Neutrophil (primary cell): Measurements from ENCODE around the gene THSD8.
A peak's percentile ranks its signal among the peaks of the same experiment; 100 is the strongest.

Experiments used
- H3K27ac ChIP-seq: fragments of 200-600 bp; sonication (generic); 2 replicates; pipeline ENCODE4 v1.5.1; 2016; ENCODE audit warnings: mild to moderate bottlenecking, moderate library complexity
- H3K27me3 ChIP-seq: fragments of 200-600 bp; sonication (generic); 2 replicates; pipeline ENCODE4 v1.6.0; 2016; ENCODE audit warnings: mild to moderate bottlenecking
- H3K36me3 ChIP-seq: fragments of 200-600 bp; sonication (generic); 2 replicates; pipeline ENCODE4 v1.5.1; 2017
- H3K4me1 ChIP-seq, 2 experiments: fragments of 200-600 bp in 1 of 2; sonication (generic) in 1 of 2; 1 replicate in 1 of 2; 2 replicates in 1 of 2; pipeline versions ENCODE4 v1.5.1 to v1.6.1; 2013 to 2016; ENCODE audit warnings: low read depth in 1 of 2, low read length in 1 of 2, mild to moderate bottlenecking in 1 of 2, moderate library complexity in 1 of 2; ENCODE audit not compliant: control insufficient read depth in 1 of 2, insufficient read depth in 1 of 2
- H3K4me3 ChIP-seq, 2 experiments: fragments of 200-600 bp in 1 of 2; sonication (generic) in 1 of 2; 1 replicate in 1 of 2; 2 replicates in 1 of 2; pipeline ENCODE4 v1.5.1; 2013 to 2016; ENCODE audit warnings: low read depth in 1 of 2, low read length in 1 of 2, mild to moderate bottlenecking in 1 of 2, moderate library complexity in 1 of 2
- H3K9me3 ChIP-seq: fragments of 200-600 bp; sonication (generic); 2 replicates; pipeline ENCODE4 v1.5.1; 2016
- CTCF ChIP-seq: fragments of 200-600 bp; sonication (generic); IDR thresholded peaks from 2 replicates; pipeline ENCODE4 v1.5.1; 2016; ENCODE audit warnings: antibody characterized with exemption

THSD8 gene

DNA sequence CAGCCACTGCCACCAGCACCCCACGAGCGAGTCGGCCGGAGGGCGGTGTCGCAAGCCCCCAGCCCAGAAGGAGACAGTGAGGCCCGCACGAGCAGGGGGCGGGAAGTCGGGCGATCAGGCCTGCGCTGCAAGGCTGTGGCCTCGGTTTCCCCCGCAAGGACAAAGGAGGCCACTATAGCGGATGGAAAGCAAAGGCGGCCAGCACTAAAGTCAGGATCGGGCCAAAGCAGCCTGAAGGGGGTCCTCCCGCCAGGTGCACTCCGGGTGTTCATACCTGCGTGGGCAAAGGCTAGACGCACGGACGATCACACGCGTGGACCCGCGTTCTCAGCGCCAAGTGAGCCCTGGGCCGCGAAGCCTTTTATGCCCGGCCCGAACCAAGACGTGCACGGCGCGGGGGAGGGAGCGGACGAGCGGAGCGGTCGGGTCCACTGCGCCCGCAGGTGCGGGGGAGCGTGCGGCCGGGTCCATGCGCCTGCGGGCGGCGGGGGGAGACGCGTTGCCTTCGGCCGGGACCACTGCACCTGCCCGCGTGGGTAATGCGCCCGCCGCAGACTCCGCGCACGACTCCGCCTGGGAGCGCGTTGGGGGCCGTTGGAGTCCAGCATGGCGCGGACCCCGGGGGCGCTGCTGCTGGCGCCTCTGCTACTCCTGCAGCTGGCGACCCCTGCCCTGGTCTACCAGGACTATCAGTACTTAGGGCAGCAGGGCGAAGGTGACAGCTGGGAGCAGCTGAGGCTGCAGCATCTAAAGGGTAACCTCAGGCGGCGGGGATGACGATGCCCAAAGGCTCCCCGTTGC, at the start of gene THSD8, which contains the start of gene PRDX2:
THSD8 (plus strand) TSS at position 604 of the 801 bp plus-strand sequence; CDS start at position 607, 3 bp downstream.
PRDX2 (minus strand) TSS at position 335 of the 801 bp plus-strand sequence. CDS start 539 bp downstream, outside the sequence.
- no peak within 1 kb of the TSS for H3K27ac ChIP-seq
- peaks cover 49% of the 10 kb centered on the region for H3K27me3 ChIP-seq
- TF ChIP-seq CTCF = no peak
- peak within 1 kb of the TSS; percentile 29 to 48 for H3K4me3 ChIP-seq
- H3K9me3 ChIP-seq = no peaks in the 10 kb centered on the region
- H3K4me1 ChIP-seq = peaks cover 23 to 25% of the 10 kb centered on the region in 2 experiments
- H3K36me3 ChIP-seq = no peaks in the 10 kb centered on the region

DNA sequence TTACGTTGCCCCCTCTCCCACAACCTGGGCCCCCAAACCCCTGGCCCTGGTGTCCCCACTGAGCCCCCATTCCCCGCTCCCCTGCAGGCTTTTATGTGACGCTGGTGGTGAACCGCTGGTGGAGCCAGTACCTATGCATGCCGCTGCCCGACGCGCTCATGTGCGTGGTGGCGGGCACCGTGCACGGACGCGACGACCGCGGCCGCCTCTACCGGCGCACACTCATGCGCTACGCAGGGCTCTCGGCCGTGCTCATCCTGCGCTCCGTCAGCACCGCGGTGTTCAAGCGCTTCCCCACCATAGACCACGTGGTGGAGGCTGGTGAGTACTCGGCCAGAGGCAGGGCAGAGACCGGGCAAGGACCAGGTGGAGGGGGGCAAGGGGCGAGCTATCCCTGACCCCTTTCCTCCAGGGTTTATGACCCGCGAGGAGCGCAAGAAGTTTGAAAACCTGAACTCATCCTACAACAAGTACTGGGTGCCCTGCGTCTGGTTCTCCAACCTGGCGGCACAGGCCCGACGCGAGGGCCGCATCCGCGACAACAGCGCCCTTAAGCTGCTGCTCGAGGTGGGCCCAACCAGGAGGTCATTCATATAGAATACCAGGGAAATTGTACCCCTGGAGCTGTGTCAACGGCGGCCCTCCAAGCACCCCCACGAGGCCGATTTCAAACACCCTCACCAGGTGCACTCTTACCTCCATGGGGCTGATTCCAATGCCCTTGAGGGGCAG, 47.2 kb upstream of the THSD8 start:
- TF ChIP-seq CTCF = no peak
- H3K36me3 ChIP-seq = no peaks in the 10 kb centered on the region
- H3K27ac ChIP-seq = no peak overlapping the region
- H3K4me3 ChIP-seq = no peak overlapping the region
- H3K9me3 ChIP-seq = no peaks in the 10 kb centered on the region
- peaks cover 3 to 8% of the 10 kb centered on the region in 2 experiments for H3K4me1 ChIP-seq
- H3K27me3 ChIP-seq = peaks cover 82% of the 10 kb centered on the region

- H3K27ac ChIP-seq = no peak overlapping the region
- no peaks in the 10 kb centered on the region for H3K9me3 ChIP-seq
- H3K36me3 ChIP-seq = no peaks in the 10 kb centered on the region
- peaks cover 3 to 8% of the 10 kb centered on the region in 2 experiments for H3K4me1 ChIP-seq
- TF ChIP-seq CTCF = no peak
- no peak overlapping the region for H3K4me3 ChIP-seq
- peaks cover 65% of the 10 kb centered on the region for H3K27me3 ChIP-seq
Measured at GRCh38 chr19:12756150-12756883, 45.6 kb upstream of the THSD8 start.

DNA sequence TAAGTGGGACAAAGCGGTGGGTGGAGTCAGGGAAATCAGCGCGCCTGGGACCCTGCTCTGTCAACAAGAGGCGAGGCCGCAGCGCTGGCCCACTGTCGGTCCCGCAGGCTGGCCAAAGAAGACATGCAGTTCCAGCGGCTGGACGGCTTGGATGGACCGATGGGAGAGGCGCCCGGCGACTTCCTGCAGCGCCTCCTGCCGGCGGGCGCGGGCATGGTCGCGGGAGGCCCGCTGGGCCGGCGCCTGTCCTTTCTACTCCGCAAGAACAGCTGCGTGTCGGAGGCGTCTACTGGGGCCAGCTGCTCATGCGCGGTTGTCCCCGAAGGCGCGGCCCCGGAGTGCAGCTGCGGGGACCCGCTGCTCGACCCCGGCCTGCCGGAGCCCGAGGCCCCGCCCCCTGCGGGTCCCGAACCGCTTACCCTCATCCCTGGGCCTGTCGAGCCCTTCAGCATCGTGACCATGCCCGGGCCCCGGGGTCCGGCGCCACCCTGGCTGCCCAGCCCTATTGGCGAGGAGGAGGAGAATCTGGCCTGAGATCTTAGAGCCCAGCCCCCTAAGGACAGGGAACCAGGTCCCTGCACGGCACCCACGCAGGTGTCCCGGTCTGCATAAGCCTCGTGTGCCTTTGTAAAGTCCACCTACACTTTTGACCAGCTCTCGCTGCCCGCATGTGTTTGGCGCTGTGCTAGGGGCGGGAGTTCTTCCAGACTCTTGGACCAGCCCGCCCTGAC, 44.2 kb upstream of the THSD8 start:
- peaks cover 3 to 8% of the 10 kb centered on the region in 2 experiments for H3K4me1 ChIP-seq
- H3K27ac ChIP-seq = no peak overlapping the region
- peak overlapping the region; percentile 29 to 56 for H3K4me3 ChIP-seq
- peaks cover 52% of the 10 kb centered on the region for H3K27me3 ChIP-seq
- H3K36me3 ChIP-seq = no peaks in the 10 kb centered on the region
- no peaks in the 10 kb centered on the region for H3K9me3 ChIP-seq
- peak; percentile 93 for TF ChIP-seq CTCF

DNA sequence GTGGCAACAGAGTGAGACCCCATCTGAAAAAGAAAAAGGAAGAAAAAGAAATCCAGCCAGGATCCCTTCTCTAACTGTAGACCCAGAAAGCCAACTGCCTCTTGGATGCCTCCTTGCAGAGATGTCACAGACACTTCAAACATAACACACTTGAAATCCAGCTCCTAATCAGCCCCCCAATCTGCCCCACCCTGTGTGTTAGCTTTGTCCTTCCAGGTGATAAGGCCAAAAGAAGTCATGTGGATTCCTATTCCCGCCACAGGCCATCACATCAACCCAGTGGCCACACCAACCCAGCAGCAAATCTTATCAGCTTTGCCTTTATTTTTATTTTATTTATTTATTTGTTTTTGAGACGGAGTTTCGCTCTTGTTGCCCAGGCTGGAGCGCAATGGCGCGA, 42.2 kb upstream of the THSD8 start:
- Histone ChIP-seq H3K36me3 (no peaks in the 10 kb centered on the region), H3K27ac (no peak overlapping the region), H3K9me3 (no peaks in the 10 kb centered on the region), H3K27me3 (peaks cover 34% of the 10 kb centered on the region), H3K4me3 (no peak overlapping the region), H3K4me1 (peaks cover 3 to 8% of the 10 kb centered on the region in 2 experiments)
- TF ChIP-seq CTCF = no peak
